Measurements from ENCODE around the gene CPB2. TPM values are rescaled to one million over a fixed set of nuclear protein-coding genes. Genes with fewer than 3 reads are reported as not detected.

CPB2 gene
- total and polyA plus RNA-seq, 2 donors: 0.05 to 0.16 TPM

DNA sequence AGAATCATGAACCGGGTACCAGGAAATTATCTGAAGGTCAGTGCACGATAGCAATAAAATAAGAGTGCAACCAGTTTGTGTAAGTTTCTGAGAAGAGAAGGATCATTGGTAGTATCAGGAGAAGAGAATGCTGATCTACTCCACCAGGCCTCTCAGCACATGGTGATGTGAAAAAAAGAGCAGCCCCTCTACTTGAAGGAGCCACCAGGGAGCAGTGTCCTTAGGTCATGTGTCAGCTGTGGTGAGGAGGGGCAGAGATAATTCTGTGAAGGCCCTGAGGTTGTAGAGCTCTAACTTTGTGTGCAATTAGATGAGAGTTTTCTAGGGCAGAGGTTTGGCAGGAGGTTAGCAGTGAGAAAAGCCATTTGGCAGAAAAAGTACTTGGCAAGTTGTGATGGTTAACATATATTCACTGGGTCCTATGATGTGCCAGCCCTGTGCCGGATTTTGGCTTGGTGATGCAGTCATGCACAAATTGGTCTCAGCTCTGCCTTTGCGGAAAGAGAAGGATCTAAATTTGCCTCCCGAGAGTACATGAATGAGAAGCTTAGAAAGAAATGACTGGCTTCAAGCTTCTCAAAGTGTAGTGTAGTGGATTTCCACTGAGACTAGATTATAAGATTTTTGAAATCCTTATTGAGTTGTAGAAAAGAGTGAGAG, 33.1 kb downstream of the CPB2 start:
- no peak overlapping the region for H3K27ac ChIP-seq (ENCODE audit: low read depth in 1 of 2, low read length in 1 of 2)
- no peaks in the 10 kb centered on the region for H3K4me1 ChIP-seq (ENCODE audit: control insufficient read depth in 2 of 2, insufficient read depth in 2 of 2, low read length in 2 of 2)
- DNase-seq (ENCODE audit: low read depth in 6 of 9, low spot score in 9 of 9): peak in 3 of 9 donors; percentile 7 to 31 (median 14)
- no peaks in the 10 kb centered on the region for H3K27me3 ChIP-seq (ENCODE audit: control insufficient read depth in 2 of 2, insufficient read depth in 1 of 2, low read length in 1 of 2)
- H3K9me3 ChIP-seq (ENCODE audit: control insufficient read depth in 2 of 2, insufficient read depth in 1 of 2, low read length in 1 of 2): no peaks in the 10 kb centered on the region
- 98% methylated on average over 5 of the region's 5 CpGs for WGBS
- H3K4me3 ChIP-seq (ENCODE audit: low read length in 2 of 2): no peak overlapping the region
- H3K36me3 ChIP-seq (ENCODE audit: control insufficient read depth in 2 of 2, insufficient read depth in 2 of 2, low read length in 1 of 2): no peaks in the 10 kb centered on the region

DNA sequence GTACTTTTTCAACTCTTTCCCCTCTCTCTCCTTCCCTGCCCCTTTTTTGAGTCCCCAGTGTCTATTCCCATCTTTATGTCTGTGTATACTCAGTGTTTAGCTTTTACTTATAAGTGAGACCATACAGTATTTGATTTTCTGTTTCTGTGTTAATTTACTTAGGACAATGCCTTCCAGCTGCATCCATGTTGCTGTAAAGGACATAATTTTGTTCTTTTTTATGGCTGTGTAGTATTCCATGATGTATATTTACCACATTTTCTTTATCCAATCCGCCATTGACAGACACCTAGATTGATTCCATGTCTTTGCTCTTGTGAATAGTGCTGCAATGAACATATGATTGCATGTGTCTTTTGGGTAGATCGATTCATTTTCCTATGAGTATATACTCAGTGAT, 41.5 kb downstream of the CPB2 start:
- H3K27me3 ChIP-seq (ENCODE audit: control insufficient read depth in 2 of 2, insufficient read depth in 1 of 2, low read length in 1 of 2): no peaks in the 10 kb centered on the region
- no peaks in the 10 kb centered on the region for H3K9me3 ChIP-seq (ENCODE audit: control insufficient read depth in 2 of 2, insufficient read depth in 1 of 2, low read length in 1 of 2)
- no peak for DNase-seq (ENCODE audit: low read depth in 6 of 9, low spot score in 9 of 9)
- WGBS: 96% methylated on average over 2 of the region's 2 CpGs
- no peak overlapping the region for H3K4me3 ChIP-seq (ENCODE audit: low read length in 2 of 2)
- H3K27ac ChIP-seq (ENCODE audit: low read depth in 1 of 2, low read length in 1 of 2): no peak overlapping the region
- H3K36me3 ChIP-seq (ENCODE audit: control insufficient read depth in 2 of 2, insufficient read depth in 2 of 2, low read length in 1 of 2): no peaks in the 10 kb centered on the region
- H3K4me1 ChIP-seq (ENCODE audit: control insufficient read depth in 2 of 2, insufficient read depth in 2 of 2, low read length in 2 of 2): no peaks in the 10 kb centered on the region

DNA sequence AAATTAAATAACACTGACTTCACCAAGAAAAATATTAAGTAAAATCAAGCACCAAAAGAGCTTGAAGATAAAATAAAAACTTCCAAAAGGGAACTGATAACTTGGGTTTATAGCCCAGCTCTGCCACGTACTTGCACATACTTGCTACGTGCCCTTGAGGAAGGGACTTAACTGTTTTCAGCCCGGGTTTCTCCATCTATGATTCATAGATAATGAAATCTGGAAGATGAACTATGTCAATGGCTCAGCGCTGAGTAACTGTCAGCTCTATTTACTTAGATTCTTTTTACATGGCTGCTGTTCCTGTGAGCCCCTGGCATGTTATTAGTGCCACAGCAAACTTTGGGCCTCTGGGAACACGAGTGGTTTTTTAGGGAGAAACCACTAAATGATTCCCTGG, 42.6 kb downstream of the CPB2 start:
- H3K27me3 ChIP-seq (ENCODE audit: control insufficient read depth in 2 of 2, insufficient read depth in 1 of 2, low read length in 1 of 2): no peaks in the 10 kb centered on the region
- 99% methylated on average over 5 of the region's 5 CpGs for WGBS
- no peaks in the 10 kb centered on the region for H3K36me3 ChIP-seq (ENCODE audit: control insufficient read depth in 2 of 2, insufficient read depth in 2 of 2, low read length in 1 of 2)
- H3K4me3 ChIP-seq (ENCODE audit: low read length in 2 of 2): no peak overlapping the region
- H3K27ac ChIP-seq (ENCODE audit: low read depth in 1 of 2, low read length in 1 of 2): no peak overlapping the region
- DNase-seq (ENCODE audit: low read depth in 6 of 9, low spot score in 9 of 9): no peak
- H3K9me3 ChIP-seq (ENCODE audit: control insufficient read depth in 2 of 2, insufficient read depth in 1 of 2, low read length in 1 of 2): no peaks in the 10 kb centered on the region
- no peaks in the 10 kb centered on the region for H3K4me1 ChIP-seq (ENCODE audit: control insufficient read depth in 2 of 2, insufficient read depth in 2 of 2, low read length in 2 of 2)

DNA sequence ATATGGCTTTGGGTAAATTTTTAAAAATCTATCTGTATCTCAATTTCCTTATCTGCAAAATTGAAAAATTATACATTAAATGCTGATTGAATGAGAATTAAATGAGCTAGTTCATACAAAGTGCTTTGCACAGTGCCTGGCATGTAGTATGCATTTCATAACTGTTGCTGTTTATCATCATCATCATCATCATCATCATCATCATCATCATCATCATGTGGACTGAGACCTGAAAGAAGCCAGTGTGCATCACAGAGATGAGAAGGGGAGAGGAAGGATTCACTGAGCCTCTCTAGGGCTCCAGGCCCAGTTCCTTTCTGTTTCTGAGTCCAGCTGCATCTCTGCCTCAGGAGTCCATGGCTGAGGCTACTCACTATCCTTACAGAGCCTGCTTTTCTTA, 45.4 kb downstream of the CPB2 start:
- H3K4me1 ChIP-seq (ENCODE audit: control insufficient read depth in 2 of 2, insufficient read depth in 2 of 2, low read length in 2 of 2): no peaks in the 10 kb centered on the region
- no peak for DNase-seq (ENCODE audit: low read depth in 6 of 9, low spot score in 9 of 9)
- no peak overlapping the region for H3K4me3 ChIP-seq (ENCODE audit: low read length in 2 of 2)
- no peaks in the 10 kb centered on the region for H3K27me3 ChIP-seq (ENCODE audit: control insufficient read depth in 2 of 2, insufficient read depth in 1 of 2, low read length in 1 of 2)
- H3K36me3 ChIP-seq (ENCODE audit: control insufficient read depth in 2 of 2, insufficient read depth in 2 of 2, low read length in 1 of 2): no peaks in the 10 kb centered on the region
- H3K9me3 ChIP-seq (ENCODE audit: control insufficient read depth in 2 of 2, insufficient read depth in 1 of 2, low read length in 1 of 2): no peaks in the 10 kb centered on the region
- no peak overlapping the region for H3K27ac ChIP-seq (ENCODE audit: low read depth in 1 of 2, low read length in 1 of 2)

DNA sequence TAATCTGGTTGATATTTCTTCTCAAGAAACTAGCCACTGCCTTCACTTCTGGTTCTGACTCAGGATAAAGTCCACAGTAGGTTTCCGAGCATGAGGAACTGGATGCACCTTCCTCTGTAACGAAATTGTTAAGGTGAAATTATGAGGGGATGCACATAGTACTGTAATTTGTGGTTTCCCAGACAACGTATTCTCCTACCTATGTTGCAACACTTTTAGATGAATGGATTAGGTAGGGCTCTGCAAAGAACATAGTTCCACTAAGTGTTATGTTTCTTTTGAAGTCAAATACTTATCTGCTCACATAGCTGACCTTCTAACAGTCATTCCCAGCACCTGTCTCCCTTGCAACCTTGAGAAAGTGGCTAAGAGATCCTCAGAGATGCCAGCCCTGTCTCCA, 46.6 kb downstream of the CPB2 start:
- Histone ChIP-seq H3K27ac (ENCODE audit: low read depth in 1 of 2, low read length in 1 of 2) (no peak overlapping the region), H3K27me3 (ENCODE audit: control insufficient read depth in 2 of 2, insufficient read depth in 1 of 2, low read length in 1 of 2) (peaks cover 0 to 3% of the 10 kb centered on the region in 2 donors), H3K4me3 (ENCODE audit: low read length in 2 of 2) (no peak overlapping the region), H3K4me1 (ENCODE audit: control insufficient read depth in 2 of 2, insufficient read depth in 2 of 2, low read length in 2 of 2) (no peaks in the 10 kb centered on the region), H3K36me3 (ENCODE audit: control insufficient read depth in 2 of 2, insufficient read depth in 2 of 2, low read length in 1 of 2) (no peaks in the 10 kb centered on the region), H3K9me3 (ENCODE audit: control insufficient read depth in 2 of 2, insufficient read depth in 1 of 2, low read length in 1 of 2) (no peaks in the 10 kb centered on the region)
- WGBS: 91% methylated on average over 3 of the region's 3 CpGs
- no peak for DNase-seq (ENCODE audit: low read depth in 6 of 9, low spot score in 9 of 9)

DNA sequence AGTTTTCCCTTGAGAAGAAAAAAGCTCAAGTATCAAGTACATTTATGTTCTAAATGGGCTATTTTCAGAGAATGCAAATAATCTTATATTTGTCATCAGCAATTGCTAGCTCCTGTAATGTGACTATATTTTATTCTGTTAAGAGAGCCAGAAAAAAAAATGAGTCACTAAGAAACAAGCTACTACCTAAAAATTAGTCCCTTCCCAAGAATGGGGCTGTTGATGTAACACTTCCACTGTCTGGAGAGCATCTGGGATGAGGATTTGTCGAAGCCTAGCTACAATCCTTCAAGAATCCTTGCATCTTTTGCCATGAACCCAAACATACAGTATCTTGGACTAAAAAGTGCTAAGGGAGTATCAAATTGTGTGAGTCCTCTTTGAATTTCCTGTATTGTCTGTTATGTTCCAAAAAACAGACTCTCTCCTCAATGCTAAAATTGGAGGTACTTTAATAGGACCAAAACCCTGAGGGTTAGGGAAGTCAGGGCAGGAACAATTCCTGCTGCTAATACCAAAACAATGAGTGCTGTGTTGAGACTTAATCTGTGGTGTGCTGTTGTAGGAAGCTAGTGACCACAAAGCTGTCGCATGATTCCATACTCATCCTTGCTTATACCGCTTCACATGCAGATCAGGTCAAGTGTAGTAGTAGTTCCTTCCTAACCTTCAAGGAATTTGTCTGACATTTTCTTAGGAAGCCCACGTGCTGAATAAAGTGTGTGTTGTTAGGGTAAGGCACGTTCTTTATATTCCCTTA, 47.4 kb downstream of the CPB2 start:
- H3K27me3 ChIP-seq (ENCODE audit: control insufficient read depth in 2 of 2, insufficient read depth in 1 of 2, low read length in 1 of 2): peaks cover 0 to 5% of the 10 kb centered on the region in 2 donors
- H3K36me3 ChIP-seq (ENCODE audit: control insufficient read depth in 2 of 2, insufficient read depth in 2 of 2, low read length in 1 of 2): no peaks in the 10 kb centered on the region
- WGBS: 54% methylated on average over 5 of the region's 5 CpGs
- H3K4me1 ChIP-seq (ENCODE audit: control insufficient read depth in 2 of 2, insufficient read depth in 2 of 2, low read length in 2 of 2): peaks cover 5% of the 10 kb centered on the region in 2 donors
- DNase-seq (ENCODE audit: low read depth in 6 of 9, low spot score in 9 of 9): no peak
- H3K4me3 ChIP-seq (ENCODE audit: low read length in 2 of 2): no peak overlapping the region
- no peak overlapping the region for H3K27ac ChIP-seq (ENCODE audit: low read depth in 1 of 2, low read length in 1 of 2)
- H3K9me3 ChIP-seq (ENCODE audit: control insufficient read depth in 2 of 2, insufficient read depth in 1 of 2, low read length in 1 of 2): no peaks in the 10 kb centered on the region

DNA sequence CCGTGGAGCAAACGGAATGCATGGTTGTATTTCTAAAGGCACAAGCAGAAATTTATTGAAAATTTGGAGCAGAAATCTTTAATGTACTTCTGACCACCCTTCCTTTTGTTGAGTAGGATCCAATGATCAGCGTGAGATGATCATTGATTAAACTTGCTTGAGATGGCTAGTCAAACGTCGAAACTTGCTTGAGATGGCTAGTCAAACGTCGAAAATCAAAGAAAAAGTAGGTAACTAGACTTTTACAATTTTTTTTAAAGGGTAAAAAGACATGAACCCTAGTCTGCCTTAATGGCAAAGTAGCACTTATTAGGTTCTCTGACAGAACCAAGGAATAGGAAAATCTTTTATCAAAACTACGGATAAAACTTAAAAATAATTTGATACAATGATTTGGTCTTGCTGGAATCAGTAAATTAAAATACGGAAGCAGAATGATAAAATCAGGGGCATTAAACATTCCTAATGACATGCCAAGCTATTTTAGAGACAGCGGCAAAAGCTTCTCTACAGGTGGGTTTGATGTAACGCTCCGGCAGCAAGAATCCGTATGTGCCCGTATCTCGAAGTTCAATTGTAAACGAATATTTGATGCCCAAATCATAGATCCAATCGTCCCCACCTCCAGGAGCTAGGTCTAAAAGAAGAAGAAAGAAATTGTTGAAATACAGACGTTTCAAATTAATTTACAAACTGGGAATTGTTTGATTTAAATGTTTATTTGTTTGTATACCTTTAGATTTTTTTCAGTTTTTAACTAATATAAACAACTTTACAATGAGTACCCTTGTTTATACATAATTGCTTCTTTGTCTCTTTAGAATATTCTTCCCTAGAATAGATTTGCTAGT, 51.4 kb downstream of the CPB2 start:
- peak overlapping the region; percentile 83 to 90 for H3K4me3 ChIP-seq (ENCODE audit: low read length in 2 of 2)
- peaks cover 5% of the 10 kb centered on the region in 2 donors for H3K4me1 ChIP-seq (ENCODE audit: control insufficient read depth in 2 of 2, insufficient read depth in 2 of 2, low read length in 2 of 2)
- H3K27ac ChIP-seq (ENCODE audit: low read depth in 1 of 2, low read length in 1 of 2): no peak overlapping the region
- no peaks in the 10 kb centered on the region for H3K9me3 ChIP-seq (ENCODE audit: control insufficient read depth in 2 of 2, insufficient read depth in 1 of 2, low read length in 1 of 2)
- 29% methylated on average over 18 of the region's 18 CpGs for WGBS
- DNase-seq (ENCODE audit: low read depth in 6 of 9, low spot score in 9 of 9): peak in 1 of 9 donors; percentile 24
- H3K27me3 ChIP-seq (ENCODE audit: control insufficient read depth in 2 of 2, insufficient read depth in 1 of 2, low read length in 1 of 2): peaks cover 0 to 5% of the 10 kb centered on the region in 2 donors
- H3K36me3 ChIP-seq (ENCODE audit: control insufficient read depth in 2 of 2, insufficient read depth in 2 of 2, low read length in 1 of 2): no peaks in the 10 kb centered on the region

DNA sequence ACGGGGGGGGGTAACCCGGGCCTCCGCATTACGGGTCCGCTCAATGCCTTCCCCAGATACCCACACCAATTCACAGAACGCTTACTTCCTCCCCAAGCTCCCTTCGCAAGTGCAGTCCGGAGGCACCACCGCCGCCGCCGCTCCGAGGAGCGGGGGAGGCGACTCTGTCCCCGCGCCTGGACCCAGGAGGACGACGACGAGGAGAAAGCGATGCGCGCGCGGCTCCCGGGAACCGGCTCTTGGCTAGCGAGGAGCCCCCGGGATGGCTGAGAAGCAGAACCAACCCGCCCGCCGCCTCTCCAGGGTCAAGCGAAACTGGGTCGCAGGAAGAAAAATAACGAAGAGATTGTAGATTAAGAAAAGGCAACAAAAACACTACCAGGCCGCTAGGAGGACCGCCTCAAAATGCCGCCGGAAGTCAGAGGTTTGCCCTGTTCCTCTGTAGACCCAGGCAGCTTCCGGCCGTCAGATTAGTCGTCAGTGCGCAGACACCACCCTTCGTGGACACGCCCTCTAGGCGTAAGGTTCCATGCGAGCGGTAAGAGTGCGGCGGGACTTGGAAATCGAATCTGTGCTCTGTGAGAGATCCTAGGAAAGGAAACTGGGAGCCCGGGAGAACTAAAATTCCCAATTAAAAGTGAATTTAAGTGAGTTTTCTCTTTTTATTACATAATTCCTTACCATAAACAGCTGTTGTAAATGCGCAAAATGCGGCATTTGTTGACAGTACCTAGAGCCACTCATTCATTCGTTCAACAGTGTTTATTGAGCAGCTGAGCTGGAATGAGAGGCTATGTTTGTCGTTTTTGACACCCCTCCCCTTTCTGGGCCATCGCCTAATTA, 52.3 kb downstream of the CPB2 start, which contains the start of gene ZC3H13:
TSS of gene ZC3H13 (minus strand) at position 428 of the 843 bp plus-strand sequence. CDS start 7,239 bp downstream, outside the sequence.
- peak within 1 kb of the TSS; percentile 83 to 90 for H3K4me3 ChIP-seq (ENCODE audit: low read length in 2 of 2)
- H3K27ac ChIP-seq (ENCODE audit: low read depth in 1 of 2, low read length in 1 of 2): peak within 1 kb of the TSS; percentile 98 to 100
- H3K4me1 ChIP-seq (ENCODE audit: control insufficient read depth in 2 of 2, insufficient read depth in 2 of 2, low read length in 2 of 2): peaks cover 5% of the 10 kb centered on the region in 2 donors
- no peaks in the 10 kb centered on the region for H3K9me3 ChIP-seq (ENCODE audit: control insufficient read depth in 2 of 2, insufficient read depth in 1 of 2, low read length in 1 of 2)
- H3K36me3 ChIP-seq (ENCODE audit: control insufficient read depth in 2 of 2, insufficient read depth in 2 of 2, low read length in 1 of 2): no peaks in the 10 kb centered on the region
- under 1% methylated on average over 57 of the region's 57 CpGs for WGBS
- peaks cover 0 to 5% of the 10 kb centered on the region in 2 donors for H3K27me3 ChIP-seq (ENCODE audit: control insufficient read depth in 2 of 2, insufficient read depth in 1 of 2, low read length in 1 of 2)
- peak; percentile 79 to 96 (median 91) for DNase-seq (ENCODE audit: low read depth in 6 of 9, low spot score in 9 of 9)
